GM18520 (cell line): ENCODE measurements around the gene THRA.

ENCODE experiments used
- ATAC-seq: cut with Tn5 transposase; IDR thresholded peaks from one replicate; pipeline ENCODE4 v1.9.1; 2021; ENCODE audit not compliant: unreplicated experiment

THRA gene

GRCh38 chr17:40063187-40063771, 514 bp downstream of the THRA start:
- no peak for ATAC-seq

DNA sequence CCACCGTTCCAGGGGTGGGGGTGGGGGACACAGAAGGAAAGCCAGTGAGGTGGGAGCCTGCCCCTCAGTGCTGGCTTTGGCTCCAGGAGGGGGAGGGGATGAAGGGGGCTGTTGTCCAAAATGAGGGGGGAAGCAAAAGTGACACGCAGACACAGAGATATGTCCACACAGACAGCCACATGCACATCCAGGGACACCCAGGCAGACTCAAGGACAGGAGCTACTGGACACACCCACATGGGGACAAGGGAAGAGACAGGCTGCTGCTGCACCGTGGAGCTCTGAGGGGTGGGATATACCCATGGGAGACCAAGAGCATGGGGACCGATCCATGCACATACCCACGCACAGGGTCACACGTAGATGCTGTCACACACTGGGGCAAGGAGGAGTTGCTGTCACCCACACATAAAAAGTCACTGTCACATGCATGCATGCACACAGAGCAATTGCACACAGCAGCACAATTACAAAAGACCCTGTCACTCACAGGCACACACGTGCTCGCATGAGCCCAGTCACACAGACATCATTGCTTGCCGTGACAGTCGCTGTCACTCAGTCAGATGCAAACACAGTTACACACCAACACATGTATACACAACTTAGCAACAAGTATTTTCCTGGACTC, 1.3 kb downstream of the THRA start:
- no peak for ATAC-seq

GRCh38 chr17:40064971-40065768, 2.4 kb downstream of the THRA start:
- no peak for ATAC-seq

DNA sequence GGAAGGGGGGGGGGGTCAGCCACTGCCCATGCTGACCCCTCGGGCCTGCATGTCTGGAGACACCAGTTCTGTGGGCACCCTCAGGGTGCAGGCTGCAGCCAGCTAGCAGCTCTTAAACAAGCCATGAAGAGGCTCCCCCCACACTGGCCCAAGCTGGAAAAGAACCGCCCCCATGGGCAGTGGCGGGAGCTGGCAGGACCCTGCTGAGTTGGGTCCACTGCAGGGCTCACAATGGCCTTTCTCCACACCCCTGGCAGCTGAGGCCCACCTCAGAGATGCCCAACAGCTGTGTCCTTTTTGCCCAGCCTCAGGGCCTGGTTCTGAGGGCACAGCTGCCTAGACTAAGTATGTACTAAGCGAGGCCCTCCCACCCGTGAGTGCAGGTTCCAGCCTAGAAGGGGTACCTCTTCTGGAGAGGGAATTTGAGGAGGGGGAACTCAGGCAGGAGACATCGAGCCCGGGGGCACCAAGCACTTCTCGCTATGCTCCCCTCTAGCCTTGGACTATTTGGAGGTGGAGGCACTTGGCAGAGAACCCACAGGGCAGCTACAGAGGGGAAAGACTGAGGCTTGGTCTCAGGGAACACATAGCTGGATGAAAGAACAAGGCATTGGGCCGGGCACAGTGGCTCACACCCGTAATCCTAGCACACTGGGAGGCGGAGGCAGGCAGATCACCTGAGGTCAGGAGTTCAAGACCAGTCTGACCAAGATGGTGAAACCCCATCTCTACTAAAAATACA, 3.2 kb downstream of the THRA start:
- no peak for ATAC-seq

GRCh38 chr17:40067710-40068109, 4.9 kb downstream of the THRA start:
- ATAC-seq = no peak

DNA sequence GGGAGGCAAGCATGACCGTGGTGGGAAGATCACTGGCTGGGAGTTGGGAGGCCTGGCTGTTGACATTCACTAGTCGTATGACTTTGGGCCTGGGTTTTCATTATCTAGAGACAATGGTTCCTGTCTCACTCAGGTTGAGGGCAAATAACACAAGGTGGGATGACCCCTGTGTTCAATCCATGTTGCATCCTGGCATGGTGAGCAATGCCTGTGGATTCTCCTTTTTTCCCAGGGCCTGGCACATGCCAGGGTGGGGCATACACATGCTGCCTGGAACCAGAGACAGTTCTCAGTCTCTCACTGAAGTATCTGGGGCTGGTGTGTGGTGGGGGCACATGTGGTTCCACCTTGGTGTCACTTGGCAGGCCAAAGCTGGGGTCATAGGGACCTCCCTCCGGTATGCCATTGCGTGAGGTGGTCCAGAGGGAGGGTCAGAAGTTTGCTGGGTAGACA, 5.4 kb downstream of the THRA start:
- no peak for ATAC-seq

- no peak for ATAC-seq
Measured at GRCh38 chr17:40068584-40068916, 5.8 kb downstream of the THRA start.

DNA sequence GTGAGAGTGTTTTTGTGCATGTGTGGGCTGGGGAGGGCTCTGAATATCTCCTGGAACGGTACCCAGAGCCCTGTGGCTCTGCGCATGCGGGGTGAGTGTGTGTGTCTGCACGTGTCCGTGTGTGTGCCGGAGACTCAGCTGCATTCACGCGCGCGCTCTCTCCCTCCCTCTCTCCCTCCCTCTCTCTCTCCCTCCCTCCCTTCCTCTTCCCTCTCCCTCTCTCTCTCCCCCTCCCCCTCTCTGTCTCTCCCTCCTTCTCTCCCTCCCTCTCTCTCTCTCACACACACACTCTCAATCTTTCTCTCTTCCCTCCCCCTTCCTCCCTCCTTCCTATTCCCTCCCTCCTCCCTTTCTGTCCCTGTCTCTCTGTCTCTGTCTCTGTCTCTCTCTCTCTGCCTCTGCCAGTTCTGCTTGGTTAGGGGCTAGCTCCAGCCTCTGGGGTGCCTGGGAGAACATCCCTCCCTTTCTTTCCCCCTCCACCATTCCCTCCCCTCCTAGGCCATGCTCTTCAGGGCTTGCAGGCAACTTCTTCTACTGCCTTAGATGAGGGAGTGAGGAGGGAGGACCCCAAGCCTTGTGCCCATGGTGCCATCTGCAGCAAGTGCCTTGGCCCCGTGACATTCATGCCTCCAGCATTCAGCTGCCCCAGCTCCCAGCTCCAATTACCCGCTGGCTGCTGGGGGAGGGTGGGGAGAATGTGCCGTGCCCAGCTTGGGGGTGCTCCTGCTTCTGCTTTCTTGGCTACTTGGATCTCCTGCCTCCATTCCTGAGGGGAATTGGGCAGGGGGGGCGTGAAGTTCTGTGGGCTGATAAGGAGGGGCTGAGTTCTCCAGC, 6.4 kb downstream of the THRA start:
- no peak for ATAC-seq

GRCh38 chr17:40069751-40070708, 7.3 kb downstream of the THRA start:
- no peak for ATAC-seq

- no peak for ATAC-seq
Measured at GRCh38 chr17:40070709-40071312, 8.0 kb downstream of the THRA start.

DNA sequence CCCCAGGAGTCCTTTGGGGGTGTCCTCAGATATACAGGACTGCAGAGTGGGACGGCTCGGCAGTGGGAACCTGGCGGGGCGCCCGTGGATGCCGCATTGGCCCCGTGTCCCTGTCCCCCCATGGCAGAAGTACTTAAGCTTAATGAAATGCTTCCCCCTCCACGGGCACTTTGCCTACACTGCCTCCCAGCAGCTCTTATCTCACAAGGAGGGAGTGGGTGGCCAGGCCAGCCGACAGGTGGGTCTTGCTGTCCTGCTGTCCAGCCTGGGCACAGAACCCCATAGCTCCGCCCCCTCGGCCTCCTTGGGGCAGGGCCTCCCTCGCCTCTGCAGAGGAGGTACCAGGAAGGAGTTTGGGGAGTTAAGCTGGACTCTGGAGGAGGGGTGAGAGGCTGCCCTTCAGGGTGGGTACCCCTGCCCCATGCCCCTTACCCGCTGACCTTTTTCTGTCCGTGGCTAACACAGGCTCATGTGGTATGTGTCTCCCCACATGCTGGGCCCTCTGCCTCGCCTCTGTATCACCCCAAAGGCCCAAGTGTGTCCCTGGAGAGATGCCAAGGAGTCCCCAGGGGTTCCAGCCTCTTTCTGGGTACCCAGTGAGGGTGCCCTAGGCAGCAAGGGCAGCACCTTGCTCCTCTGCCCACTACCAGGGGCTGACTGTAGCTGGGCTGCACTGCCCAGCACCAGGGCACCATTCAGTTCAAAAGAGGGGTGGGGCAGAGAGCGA, 8.7 kb downstream of the THRA start:
- no peak for ATAC-seq

DNA sequence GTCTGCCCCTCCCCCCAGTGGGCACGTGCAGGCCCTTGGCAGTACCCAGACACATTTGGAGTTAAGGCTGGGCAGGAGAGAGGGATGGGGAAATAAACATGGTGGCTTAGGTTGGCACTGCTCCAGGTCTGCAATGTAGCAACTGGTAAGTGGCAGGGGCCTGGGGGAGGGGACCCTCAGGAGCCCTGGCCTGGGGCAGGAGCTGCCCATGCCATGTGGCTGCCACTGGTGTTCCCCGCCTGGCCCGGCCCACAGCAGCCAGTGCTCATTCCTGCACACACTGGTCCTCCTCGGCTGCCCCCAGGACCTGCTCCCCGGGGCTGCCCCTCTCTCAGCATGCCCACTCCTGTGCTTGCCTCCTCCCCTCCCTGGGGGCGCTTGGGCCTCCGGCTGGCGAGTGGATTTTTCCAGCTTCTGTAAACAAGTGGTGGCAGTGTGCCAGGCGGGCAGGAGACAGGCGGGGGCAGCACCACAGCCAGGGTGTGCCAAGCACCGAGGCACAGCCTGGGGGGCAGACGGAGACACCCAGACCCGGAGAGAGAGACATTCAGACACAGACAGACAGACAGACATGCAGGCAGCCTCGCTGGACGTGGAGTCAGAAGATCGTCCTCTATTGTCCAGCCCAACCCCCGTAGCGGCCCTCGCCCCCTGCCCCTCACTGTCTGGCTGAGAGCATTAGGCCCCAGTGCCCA, 9.4 kb downstream of the THRA start:
- ATAC-seq = no peak

GRCh38 chr17:40072735-40073346, 10.1 kb downstream of the THRA start:
- no peak for ATAC-seq

DNA sequence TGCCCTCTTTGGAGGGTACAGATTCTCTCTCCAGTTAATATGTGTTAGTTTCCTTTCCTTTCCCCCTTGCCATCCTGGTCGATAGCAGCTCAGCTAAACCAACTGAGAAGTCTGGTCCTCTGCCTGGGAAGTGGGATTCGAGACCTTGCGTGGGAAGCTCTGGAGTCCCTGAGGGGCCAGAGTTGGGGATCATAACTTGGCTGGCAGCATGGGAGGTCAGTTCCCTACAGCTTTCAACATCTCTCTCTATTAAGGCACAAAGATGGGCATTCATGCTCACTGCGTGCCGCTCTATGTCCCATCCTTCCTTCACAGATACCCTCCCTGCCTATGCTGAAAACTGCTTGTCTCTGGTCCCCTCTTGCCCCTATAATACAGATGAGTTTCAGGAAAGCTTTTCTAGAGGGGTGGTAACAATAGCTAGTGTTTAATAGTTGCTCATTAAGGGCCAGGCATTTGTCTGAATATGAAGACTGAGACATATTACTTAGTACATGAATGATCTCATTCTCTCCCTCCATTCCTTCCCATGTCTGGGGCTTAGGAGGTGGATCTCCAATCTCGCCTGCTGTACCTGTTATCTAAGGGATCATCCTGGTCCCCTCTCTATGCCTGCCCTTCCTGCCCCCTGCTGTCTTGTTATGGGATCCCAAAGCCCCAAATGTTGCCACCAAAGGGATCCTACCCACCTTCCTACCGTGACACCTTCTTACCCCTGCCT, 10.8 kb downstream of the THRA start:
- ATAC-seq = no peak

DNA sequence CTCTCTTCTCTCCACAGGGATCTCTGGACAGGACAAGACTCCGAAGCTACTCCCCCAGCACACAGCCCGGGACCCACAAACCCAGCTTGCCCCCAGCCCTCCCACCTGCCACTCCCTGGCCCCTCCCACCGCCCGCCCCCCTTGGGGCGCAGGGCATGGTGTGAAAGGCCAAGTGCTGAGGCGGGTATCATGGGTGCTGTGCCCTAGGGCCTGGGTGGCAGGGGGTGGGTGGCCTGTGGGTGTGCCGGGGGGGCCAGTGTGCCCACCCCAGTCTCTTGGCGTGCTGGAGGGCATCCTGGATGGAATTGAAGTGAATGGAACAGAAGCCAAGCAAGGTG, 11.4 kb downstream of the THRA start:
- ATAC-seq = no peak

DNA sequence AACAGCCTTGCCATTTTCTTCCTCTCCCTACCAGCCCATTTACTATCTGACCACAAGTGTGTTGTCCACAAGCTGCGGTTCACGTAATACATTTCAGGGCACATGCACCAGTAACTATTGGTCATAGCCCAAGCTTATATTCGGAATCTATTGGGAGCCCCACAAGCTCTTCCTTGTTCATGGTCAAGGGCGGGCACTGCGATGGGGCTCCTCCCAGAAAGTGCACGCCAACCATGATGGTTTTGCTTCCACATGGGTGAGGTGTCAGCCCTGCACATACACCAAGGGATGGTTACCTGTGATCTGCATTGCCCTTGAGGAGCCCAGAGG, 12.1 kb downstream of the THRA start:
- ATAC-seq = no peak
